Measurements from ENCODE around the gene EIF4E2.

EIF4E2 gene

DNA sequence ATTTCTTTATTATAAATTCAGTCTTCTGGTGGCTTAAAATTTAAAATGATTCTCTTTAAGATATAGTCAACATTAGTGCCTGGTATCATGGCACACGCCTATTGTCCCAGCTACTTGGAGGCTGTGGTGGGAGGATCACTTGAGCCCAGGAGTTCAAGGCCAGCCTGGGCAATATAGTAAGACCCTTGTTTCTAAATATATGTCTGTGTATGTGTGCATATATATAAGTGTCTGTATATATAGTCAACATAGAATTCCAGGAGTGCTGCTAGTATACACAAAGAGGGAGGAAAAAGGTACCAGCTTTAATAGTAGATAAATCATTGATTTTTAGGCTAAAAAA is 24.9 kb downstream of the EIF4E2 start:
- TF ChIP-seq POLR2A (IDR thresholded peaks at IDR 0.05; ENCODE audit: low read length) (no peak), GATA1 (IDR thresholded peaks at IDR 0.05; ENCODE audit: low read depth, low read length) (no peak)

DNA sequence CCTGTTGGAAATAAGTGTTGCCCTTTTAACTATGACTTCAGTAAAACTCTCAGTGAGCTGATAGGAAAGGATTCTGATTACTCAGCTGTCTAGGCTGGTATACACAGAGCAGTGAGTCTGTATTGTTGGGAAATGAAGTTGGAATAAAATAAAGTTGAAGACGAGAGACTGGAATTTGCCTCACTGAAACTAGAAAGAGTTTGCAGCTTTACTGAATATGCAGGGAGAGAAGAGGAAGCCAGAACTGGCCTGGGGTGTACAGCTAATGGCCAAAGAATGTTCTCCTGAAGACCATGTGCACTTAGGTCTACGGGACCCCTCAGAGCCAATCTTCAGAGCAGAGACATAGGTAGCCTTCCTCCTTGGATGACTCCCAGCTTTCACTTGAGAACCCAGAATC is 26.5 kb downstream of the EIF4E2 start:
- no peak for TF ChIP-seq GATA1 (IDR thresholded peaks at IDR 0.05; ENCODE audit: low read depth, low read length)
- TF ChIP-seq POLR2A (IDR thresholded peaks at IDR 0.05; ENCODE audit: low read length): no peak
- no peak for DNase-seq

More for the DNA sequence above, 24.9 kb downstream of the EIF4E2 start:
- no peak for DNase-seq

GRCh38 chr2:232577841-232578240 is 27.4 kb downstream of the EIF4E2 start:
- no peak for DNase-seq
- no peak for TF ChIP-seq GATA1 (IDR thresholded peaks at IDR 0.05; ENCODE audit: low read depth, low read length)
- TF ChIP-seq POLR2A (IDR thresholded peaks at IDR 0.05; ENCODE audit: low read length): no peak

GRCh38 chr2:232578626-232579025 is 28.1 kb downstream of the EIF4E2 start:
- no peak for DNase-seq
- TF ChIP-seq POLR2A (IDR thresholded peaks at IDR 0.05; ENCODE audit: low read length) (no peak), GATA1 (IDR thresholded peaks at IDR 0.05; ENCODE audit: low read depth, low read length) (no peak)

- no peak for DNase-seq
- TF ChIP-seq GATA1 (IDR thresholded peaks at IDR 0.05; ENCODE audit: low read depth, low read length): no peak
- TF ChIP-seq POLR2A (IDR thresholded peaks at IDR 0.05; ENCODE audit: low read length): no peak
Observed at GRCh38 chr2:232580648-232580981, 30.1 kb downstream of the EIF4E2 start.

DNA sequence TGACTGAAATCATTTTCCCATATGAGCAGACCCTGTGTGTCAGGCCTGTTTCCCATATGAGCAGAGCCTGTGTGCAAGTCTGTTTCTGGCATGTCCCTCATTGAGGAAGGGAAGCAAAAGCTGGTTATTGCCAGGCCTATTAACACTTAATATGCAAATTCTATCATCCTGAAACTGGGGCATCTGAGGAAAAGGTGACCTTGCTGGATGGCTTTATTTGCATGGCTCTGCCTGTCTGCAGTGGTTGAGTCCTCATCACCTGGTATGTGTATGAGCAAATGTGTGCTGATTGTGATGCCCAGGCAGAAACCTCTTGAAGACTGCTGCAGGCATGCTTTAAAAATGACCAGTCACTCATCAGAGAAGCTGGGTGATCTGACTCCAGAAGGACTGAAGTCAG is 31.2 kb downstream of the EIF4E2 start:
- no peak for TF ChIP-seq POLR2A (IDR thresholded peaks at IDR 0.05; ENCODE audit: low read length)
- TF ChIP-seq GATA1 (IDR thresholded peaks at IDR 0.05; ENCODE audit: low read depth, low read length): no peak
- DNase-seq: no peak

GRCh38 chr2:232584238-232584637 is 33.7 kb downstream of the EIF4E2 start:
- no peak for DNase-seq

GRCh38 chr2:232586943-232587505 is 36.5 kb downstream of the EIF4E2 start:
- TF ChIP-seq GATA1 (IDR thresholded peaks at IDR 0.05; ENCODE audit: low read depth, low read length) (no peak), POLR2A (IDR thresholded peaks at IDR 0.05; ENCODE audit: low read length) (no peak)
- no peak for DNase-seq

More at GRCh38 chr2:232584238-232584637, 33.7 kb downstream of the EIF4E2 start:
- TF ChIP-seq POLR2A (IDR thresholded peaks at IDR 0.05; ENCODE audit: low read length) (no peak), GATA1 (IDR thresholded peaks at IDR 0.05; ENCODE audit: low read depth, low read length) (no peak)

- TF ChIP-seq POLR2A (IDR thresholded peaks at IDR 0.05; ENCODE audit: low read length) (no peak), GATA1 (IDR thresholded peaks at IDR 0.05; ENCODE audit: low read depth, low read length) (no peak)
- DNase-seq: no peak
Observed at GRCh38 chr2:232587512-232587911, 37.0 kb downstream of the EIF4E2 start.

- TF ChIP-seq GATA1 (IDR thresholded peaks at IDR 0.05; ENCODE audit: low read depth, low read length) (no peak), POLR2A (IDR thresholded peaks at IDR 0.05; ENCODE audit: low read length) (no peak)
- DNase-seq: no peak
Observed at GRCh38 chr2:232588031-232588430, 37.5 kb downstream of the EIF4E2 start.

DNA sequence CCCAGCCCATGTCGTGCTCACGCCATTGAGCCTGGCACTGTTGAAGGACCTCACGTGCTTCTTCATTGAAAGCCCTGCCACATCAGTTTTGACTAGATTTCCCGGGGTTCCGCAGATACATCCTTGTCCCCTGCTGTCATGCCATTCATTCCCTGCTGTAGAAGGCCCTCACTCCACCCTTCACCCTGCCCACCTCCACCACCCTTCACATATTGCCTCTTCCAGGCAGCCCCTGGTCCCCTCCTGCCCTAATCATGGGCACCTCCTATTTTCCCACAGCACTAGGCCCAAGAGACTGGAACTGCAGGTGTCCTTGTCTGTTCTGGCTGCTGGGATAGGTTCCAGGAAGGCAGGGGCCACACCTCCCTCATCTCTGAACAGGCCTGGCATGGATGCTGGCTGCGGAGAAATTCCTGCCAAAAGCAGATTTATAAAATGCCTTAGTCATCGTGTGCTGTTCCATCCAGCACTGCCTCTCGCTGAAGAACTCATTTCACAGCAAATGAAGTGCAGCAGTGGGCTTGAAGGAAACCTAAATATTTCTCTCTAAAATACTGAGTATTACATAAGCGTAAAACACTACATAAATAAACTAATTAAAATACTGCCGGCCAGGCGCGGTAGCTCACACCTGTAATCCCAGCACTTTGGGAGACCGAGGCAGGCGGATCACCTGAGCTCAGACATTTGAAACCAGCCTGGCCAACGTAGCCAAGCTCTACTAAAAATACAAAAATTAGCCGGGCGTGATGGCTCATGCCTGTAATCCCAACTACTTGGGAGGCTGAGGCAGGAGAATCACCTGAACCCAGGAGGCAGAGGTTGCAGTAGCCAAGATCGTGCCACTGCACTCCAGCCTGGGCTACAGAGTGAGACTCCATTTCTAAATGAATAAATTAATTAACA is 38.4 kb downstream of the EIF4E2 start:
- TF ChIP-seq GATA1 (IDR thresholded peaks at IDR 0.05; ENCODE audit: low read depth, low read length): no peak
- TF ChIP-seq POLR2A (IDR thresholded peaks at IDR 0.05; ENCODE audit: low read length): no peak
- no peak for DNase-seq

GRCh38 chr2:232592772-232593395 is 42.4 kb downstream of the EIF4E2 start:
- DNase-seq: no peak
- TF ChIP-seq GATA1 (IDR thresholded peaks at IDR 0.05; ENCODE audit: low read depth, low read length): no peak
- no peak for TF ChIP-seq POLR2A (IDR thresholded peaks at IDR 0.05; ENCODE audit: low read length)

DNA sequence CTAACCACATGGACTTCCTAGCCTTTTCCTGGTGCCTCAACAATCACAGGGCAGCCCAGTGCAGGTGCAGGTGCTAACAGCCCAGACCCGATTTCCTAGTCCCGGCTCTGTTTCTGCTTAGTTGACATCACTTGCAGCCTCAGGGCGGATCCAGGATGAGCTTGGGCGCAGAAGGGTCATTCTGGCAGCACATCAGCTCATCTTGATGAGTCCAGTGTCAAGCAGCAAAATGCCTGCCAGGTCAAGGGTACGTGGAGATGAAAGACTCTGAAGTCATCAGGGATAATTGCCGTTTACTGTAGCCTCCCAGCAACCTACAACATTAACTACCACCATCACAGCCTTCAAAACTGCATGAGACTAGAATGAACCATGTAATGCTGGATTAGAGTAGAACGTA is 43.5 kb downstream of the EIF4E2 start:
- no peak for TF ChIP-seq GATA1 (IDR thresholded peaks at IDR 0.05; ENCODE audit: low read depth, low read length)
- no peak for TF ChIP-seq POLR2A (IDR thresholded peaks at IDR 0.05; ENCODE audit: low read length)
- DNase-seq: no peak

GRCh38 chr2:232597362-232598079 is 47.0 kb downstream of the EIF4E2 start:
- DNase-seq: no peak
- TF ChIP-seq GATA1 (IDR thresholded peaks at IDR 0.05; ENCODE audit: low read depth, low read length): no peak
- no peak for TF ChIP-seq POLR2A (IDR thresholded peaks at IDR 0.05; ENCODE audit: low read length)

All from erythroblast (primary cell).